ENCODE data around the gene DNAH5. TPM values are rescaled to one million over a fixed set of nuclear protein-coding genes. Genes with fewer than 3 reads are reported as not detected.

DNAH5 gene
- total RNA-seq, 1 donor from 2014 or later, result 0.48 TPM

Other genes starting within 250 kb of the DNAH5 start
- 170 TPM for gene TRIO, start 198.7 kb upstream of the DNAH5 start, total RNA-seq (ENCODE audit: insufficient read depth, low replicate concordance)

Data from umbilical cord (tissue), 1 donor.